ENCODE measurements around the gene NPHS1.
"Not testable (repeated sequence)": the region's sequence is repeated elsewhere in the genome, so short reads cannot be mapped to it uniquely, and the experiment has no call there.

NPHS1 gene

GRCh38 chr19:35841961-35842595, 10.2 kb downstream of the NPHS1 start:
- 0 out of 2 replicates have a peak, but pooled peaks cover 7% of the 10 kb centered on the region for H3K27me3 ChIP-seq (ENCODE audit: insufficient read depth, low read length)
- H4K20me1 ChIP-seq (ENCODE audit: insufficient read depth, low read length) = no peaks in the 10 kb centered on the region
- no peak overlapping the region for H3K27ac ChIP-seq (ENCODE audit: low read depth, low read length, poor library complexity, severe bottlenecking)
- no peaks in the 10 kb centered on the region for H3K4me1 ChIP-seq (ENCODE audit: insufficient read depth, low read length, severe bottlenecking)
- 0 out of 2 replicates have a peak, but pooled peaks cover 3% of the 10 kb centered on the region for H3K9me3 ChIP-seq (ENCODE audit: low read length)
- H3K79me2 ChIP-seq (ENCODE audit: insufficient read depth, low read length) = no peaks in the 10 kb centered on the region
- no peaks in the 10 kb centered on the region for H3F3A ChIP-seq (ENCODE audit: insufficient read depth, low read length)
- H3K9ac ChIP-seq (ENCODE audit: low read length) = no peak overlapping the region
- no peaks in the 10 kb centered on the region; the same call in 1 of the 2 replicates for H3K36me3 ChIP-seq (ENCODE audit: insufficient read depth, low read length)
- TF ChIP-seq CTCF (IDR thresholded peaks at IDR 0.05; ENCODE audit: low read length) (no peak), EZH2 (IDR thresholded peaks at IDR 0.05; ENCODE audit: borderline replicate concordance, low read length) (no peak)
- H3K4me3 ChIP-seq (ENCODE audit: low read depth, low read length, poor library complexity, severe bottlenecking) = no peak overlapping the region
- no peak overlapping the region for H3K4me2 ChIP-seq (ENCODE audit: low read length)
- no peak overlapping the region for H2AFZ ChIP-seq (ENCODE audit: low read length)
- H3K9me2 ChIP-seq (ENCODE audit: low read depth, low read length) = no peaks in the 10 kb centered on the region

- H3K9me2 ChIP-seq (ENCODE audit: low read depth, low read length) = not testable (repeated sequence)
Observed at GRCh38 chr19:35836096-35836495, 16.2 kb downstream of the NPHS1 start.

GRCh38 chr19:35833972-35834371, 18.3 kb downstream of the NPHS1 start:
- Histone ChIP-seq H3K4me2 (ENCODE audit: low read length) (no peak overlapping the region), H2AFZ (ENCODE audit: low read length) (no peak overlapping the region), H4K20me1 (ENCODE audit: insufficient read depth, low read length) (no peaks in the 10 kb centered on the region), H3K27ac (ENCODE audit: low read depth, low read length, poor library complexity, severe bottlenecking) (no peak overlapping the region), H3K27me3 (ENCODE audit: insufficient read depth, low read length) (peaks cover 1% of the 10 kb centered on the region; the same call in 1 of the 2 replicates), H3K4me1 (ENCODE audit: insufficient read depth, low read length, severe bottlenecking) (no peaks in the 10 kb centered on the region), H3K4me3 (ENCODE audit: low read depth, low read length, poor library complexity, severe bottlenecking) (no peak overlapping the region), H3F3A (ENCODE audit: insufficient read depth, low read length) (no peaks in the 10 kb centered on the region), H3K36me3 (ENCODE audit: insufficient read depth, low read length) (no peaks in the 10 kb centered on the region), H3K9me2 (ENCODE audit: low read depth, low read length) (no peaks in the 10 kb centered on the region), H3K9ac (ENCODE audit: low read length) (no peak overlapping the region), H3K79me2 (ENCODE audit: insufficient read depth, low read length) (no peaks in the 10 kb centered on the region), H3K9me3 (ENCODE audit: low read length) (no peaks in the 10 kb centered on the region)
- no peak for TF ChIP-seq EZH2 (IDR thresholded peaks at IDR 0.05; ENCODE audit: borderline replicate concordance, low read length)
- no peak for TF ChIP-seq CTCF (IDR thresholded peaks at IDR 0.05; ENCODE audit: low read length)

More at GRCh38 chr19:35836096-35836495, 16.2 kb downstream of the NPHS1 start:
- not testable (repeated sequence) for H3K27me3 ChIP-seq (ENCODE audit: insufficient read depth, low read length); H3K9me3 ChIP-seq (ENCODE audit: low read length); H3K27ac ChIP-seq (ENCODE audit: low read depth, low read length, poor library complexity, severe bottlenecking); H4K20me1 ChIP-seq (ENCODE audit: insufficient read depth, low read length); H3K4me3 ChIP-seq (ENCODE audit: low read depth, low read length, poor library complexity, severe bottlenecking); H3K9ac ChIP-seq (ENCODE audit: low read length); H3K79me2 ChIP-seq (ENCODE audit: insufficient read depth, low read length); H3K4me2 ChIP-seq (ENCODE audit: low read length); H3K4me1 ChIP-seq (ENCODE audit: insufficient read depth, low read length, severe bottlenecking); H2AFZ ChIP-seq (ENCODE audit: low read length); H3K36me3 ChIP-seq (ENCODE audit: insufficient read depth, low read length); H3F3A ChIP-seq (ENCODE audit: insufficient read depth, low read length)

GRCh38 chr19:35832054-35832453, 20.2 kb downstream of the NPHS1 start:
- H3K27ac ChIP-seq (ENCODE audit: low read depth, low read length, poor library complexity, severe bottlenecking) = no peak overlapping the region
- no peaks in the 10 kb centered on the region for H3K79me2 ChIP-seq (ENCODE audit: insufficient read depth, low read length)
- no peak overlapping the region for H2AFZ ChIP-seq (ENCODE audit: low read length)
- H4K20me1 ChIP-seq (ENCODE audit: insufficient read depth, low read length) = no peaks in the 10 kb centered on the region
- TF ChIP-seq CTCF (IDR thresholded peaks at IDR 0.05; ENCODE audit: low read length) = no peak
- TF ChIP-seq EZH2 (IDR thresholded peaks at IDR 0.05; ENCODE audit: borderline replicate concordance, low read length) = no peak
- H3K36me3 ChIP-seq (ENCODE audit: insufficient read depth, low read length) = no peaks in the 10 kb centered on the region
- no peaks in the 10 kb centered on the region; the same call in 1 of the 2 replicates for H3K27me3 ChIP-seq (ENCODE audit: insufficient read depth, low read length)
- no peaks in the 10 kb centered on the region for H3K4me1 ChIP-seq (ENCODE audit: insufficient read depth, low read length, severe bottlenecking)
- H3F3A ChIP-seq (ENCODE audit: insufficient read depth, low read length) = no peaks in the 10 kb centered on the region
- H3K9ac ChIP-seq (ENCODE audit: low read length) = no peak overlapping the region
- no peaks in the 10 kb centered on the region for H3K9me3 ChIP-seq (ENCODE audit: low read length)
- H3K4me3 ChIP-seq (ENCODE audit: low read depth, low read length, poor library complexity, severe bottlenecking) = no peak overlapping the region
- no peaks in the 10 kb centered on the region for H3K9me2 ChIP-seq (ENCODE audit: low read depth, low read length)
- no peak overlapping the region for H3K4me2 ChIP-seq (ENCODE audit: low read length)
